NCI-H524 treated with DMSO at 0.1 percent for 48 hours (cell line): Measurements from ENCODE around the gene PRR15.
"Not testable (repeated sequence)": the region's sequence is repeated elsewhere in the genome, so short reads cannot be mapped to it uniquely, and the experiment has no call there.

ENCODE experiments used
- DNase-seq: peaks from one replicate; lab custom pipeline; 2025; lab: John Stamatoyannopoulos, UW

The PRR15 gene, protein sequence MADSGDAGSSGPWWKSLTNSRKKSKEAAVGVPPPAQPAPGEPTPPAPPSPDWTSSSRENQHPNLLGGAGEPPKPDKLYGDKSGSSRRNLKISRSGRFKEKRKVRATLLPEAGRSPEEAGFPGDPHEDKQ

DNA sequence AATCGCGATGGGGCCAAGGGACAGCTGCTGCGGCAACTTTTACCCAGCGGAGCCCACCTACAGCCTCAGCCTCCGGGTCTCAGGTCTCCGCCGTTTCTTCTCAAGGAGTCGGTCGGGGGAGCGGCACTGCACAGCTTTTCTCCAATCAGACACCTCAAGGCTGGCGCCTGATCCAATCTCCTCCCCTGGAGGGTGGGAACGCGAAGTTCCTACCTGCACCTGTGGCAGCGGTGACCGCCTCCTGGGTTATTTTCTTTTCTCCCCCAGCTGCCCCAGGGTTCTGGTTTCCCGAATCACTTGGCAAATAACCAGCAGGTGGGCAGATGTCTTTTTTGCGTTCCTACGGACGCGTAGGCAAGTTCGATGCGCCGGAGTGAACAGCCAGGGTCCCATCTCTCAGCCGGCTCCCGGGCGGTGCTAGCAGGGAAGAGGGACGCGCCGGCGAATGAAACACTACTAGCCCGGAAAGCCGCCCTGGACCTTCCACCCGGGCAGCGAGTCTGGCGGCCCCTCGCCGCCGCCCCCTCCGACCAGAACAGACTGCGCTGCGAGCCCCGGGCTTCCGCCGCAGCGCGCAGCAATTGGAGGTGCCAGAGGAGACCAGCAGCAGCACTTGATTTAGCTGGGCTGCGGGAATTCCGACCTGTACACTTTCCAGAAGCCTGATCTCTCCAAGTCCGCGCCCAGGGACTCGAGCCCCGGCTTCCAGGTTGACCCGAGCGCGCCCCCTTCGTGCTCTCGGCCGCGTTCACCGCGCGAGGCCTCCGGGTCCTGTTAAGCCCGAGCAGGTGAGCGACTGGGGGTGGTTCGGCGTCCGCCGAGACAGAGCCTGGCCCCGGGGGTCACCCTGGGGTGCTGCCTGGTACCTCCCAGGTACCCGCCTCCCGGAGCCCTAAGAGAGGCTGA lies at the start of gene PRR15:
TSS of gene PRR15 (plus strand) at position 246 of the 906 bp plus-strand sequence. CDS start 2,495 bp downstream, outside the sequence.
- DNase-seq, result no peak

DNA sequence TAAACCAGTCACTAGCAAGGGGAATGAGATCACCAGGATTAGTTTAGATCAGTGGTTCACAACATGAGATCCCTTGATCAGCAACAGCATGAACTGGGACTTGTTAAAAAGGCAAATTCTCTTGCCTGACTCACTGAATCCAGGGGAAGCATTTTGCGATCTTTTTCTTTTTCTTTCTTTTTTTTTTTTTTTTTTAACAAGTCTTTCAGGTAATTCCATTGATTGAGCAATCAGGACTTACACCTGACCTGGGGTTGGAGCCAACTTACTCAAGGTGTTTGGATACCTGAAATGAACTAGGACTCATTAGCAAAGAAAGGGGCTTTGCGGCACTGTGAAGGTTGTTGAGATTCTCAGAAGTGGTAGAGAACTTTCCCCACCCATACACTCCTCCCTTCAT lies 47.1 kb upstream of the PRR15 start:
- no peak for DNase-seq

DNA sequence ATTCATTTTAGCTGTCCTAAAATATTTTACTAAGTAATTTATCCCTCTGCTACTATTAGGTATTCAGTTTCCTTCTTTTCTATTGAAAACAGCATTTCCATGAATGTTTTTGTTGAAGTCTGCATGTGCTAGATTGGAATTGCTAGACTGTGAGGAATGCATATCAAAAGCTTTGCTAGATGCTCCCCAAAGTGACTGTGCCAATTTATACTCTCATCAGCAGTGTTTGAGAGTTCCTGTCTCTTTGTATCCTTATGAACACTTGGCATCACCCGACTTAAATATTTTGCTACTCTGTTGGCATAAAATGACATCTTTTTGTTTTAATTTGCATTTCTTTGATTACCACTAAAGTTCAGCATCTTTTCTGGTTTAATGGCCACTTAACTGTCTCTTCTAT lies 45.0 kb upstream of the PRR15 start:
- DNase-seq, result no peak

DNA sequence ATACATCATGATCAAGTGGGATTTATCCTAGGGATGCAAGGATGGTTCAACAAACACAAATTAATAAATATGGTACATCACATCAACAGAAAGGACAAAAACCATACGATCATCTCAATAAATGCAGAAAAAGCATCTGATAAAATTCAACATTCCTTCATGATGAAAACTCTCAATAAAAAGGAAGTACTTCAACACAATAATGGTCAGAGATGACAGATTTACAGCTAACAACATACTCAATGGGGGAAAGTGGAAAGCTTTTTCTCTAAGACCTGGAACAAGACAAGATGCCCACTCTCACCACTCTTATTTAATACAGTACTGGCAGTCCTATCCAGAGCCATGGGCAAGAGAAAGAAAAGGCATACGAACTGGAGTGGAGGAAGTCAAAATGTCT lies 39.9 kb upstream of the PRR15 start:
- no peak for DNase-seq

DNA sequence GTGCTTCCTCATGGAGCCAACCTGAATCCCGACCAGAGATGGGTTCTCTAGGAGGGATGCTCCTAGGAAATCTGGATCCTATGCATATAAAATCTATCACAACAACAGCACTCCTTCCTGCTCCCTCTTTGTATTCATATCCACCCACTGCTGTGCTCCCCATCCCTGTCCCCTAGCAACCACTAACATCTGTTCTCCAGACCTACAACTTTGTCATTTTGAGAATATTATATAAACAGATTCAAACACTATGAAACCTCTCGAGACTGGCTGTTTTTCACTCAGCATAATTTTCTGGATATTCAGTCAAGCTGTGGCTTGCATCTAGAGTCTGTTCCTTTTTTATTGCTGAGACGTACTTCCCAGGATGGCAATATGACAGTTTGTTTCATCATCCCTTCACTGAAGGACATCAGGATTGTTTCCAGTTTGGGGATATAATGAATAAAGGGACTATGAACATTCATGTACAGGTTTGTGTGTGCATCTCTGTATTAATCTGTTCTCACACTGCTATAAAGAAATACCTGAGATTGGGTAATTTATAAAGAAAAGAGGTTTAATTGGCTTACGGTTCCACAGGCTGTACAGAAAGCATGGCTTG lies 36.0 kb upstream of the PRR15 start:
- no peak for DNase-seq

DNA sequence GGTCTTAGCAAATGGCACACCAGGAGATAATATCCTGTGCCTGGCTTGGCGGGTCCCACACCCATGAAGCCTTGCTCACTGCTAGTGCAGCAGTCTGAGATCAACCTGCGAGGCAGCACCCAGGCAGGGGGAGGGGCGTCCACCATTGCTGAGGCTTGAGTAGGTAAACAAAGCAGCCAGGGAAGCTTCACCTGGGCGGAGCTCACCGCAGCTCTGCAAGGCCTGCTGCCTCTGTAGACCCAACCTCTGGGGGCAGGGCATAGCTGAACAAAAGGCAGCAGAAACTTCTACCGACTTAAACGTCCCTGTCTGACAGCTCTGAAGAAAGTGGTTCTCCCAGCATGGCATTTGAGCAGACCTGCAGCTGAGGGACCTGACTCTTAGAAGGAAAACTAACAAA lies 35.1 kb upstream of the PRR15 start:
- not testable (repeated sequence) for DNase-seq

DNA sequence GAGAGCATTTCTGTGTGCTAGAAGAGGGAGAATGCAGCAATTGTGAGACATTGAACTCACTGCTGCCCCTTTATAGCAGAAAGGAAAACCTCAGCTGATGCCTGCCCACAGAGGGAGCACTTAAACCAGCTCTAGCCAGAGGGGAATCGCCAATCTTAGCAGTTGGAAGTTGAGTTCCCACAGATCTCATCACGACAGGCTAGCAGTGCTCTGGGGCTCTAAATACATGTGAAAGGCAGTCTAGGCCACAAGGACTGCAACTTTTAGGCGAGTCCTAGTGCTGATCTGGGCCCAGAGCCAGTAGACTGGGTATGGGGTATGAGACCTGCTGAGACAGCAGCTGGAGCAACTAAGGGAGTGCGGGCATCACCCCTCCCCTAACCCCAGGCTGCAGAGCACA lies 25.2 kb upstream of the PRR15 start:
- DNase-seq, result no peak

DNA sequence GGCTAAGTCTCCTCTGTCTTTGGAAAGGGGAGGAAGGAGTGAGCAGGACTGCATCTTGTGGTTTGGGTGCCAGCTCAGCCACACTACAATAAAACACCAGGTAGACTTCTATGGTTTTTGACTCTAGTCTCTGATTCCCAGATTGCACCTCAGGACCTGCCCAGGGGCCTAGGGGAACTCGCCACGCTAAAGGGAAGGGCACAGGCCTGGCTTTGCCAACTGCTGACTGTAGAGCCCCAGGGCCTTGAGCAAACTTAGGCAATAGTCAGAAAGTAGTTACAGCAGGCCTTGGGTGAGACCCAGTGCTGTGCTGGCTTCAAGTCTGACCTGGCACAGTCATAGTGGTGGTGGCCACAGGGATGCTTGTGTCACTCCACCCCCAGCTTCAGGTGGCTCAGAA lies 24.2 kb upstream of the PRR15 start:
- DNase-seq, result no peak

DNA sequence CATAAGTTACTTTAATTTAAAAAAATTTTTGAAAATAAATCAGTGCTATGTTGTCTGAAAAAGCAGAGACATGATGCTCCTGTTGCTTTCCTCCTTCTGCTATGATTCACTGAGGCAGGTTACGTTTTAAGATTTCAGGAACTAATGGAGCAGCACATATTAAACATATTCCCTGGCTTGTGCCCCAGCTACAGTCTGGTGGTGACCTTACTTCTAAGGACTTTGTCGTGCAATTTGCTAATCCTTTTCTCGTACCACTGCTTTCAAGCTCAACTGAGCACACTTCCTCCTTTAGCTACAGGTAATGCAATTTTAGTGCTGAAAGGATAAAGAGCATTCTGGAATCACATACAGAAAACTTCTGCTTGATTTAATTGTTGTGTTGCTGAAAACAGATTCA lies 16.2 kb upstream of the PRR15 start:
- no peak for DNase-seq

DNA sequence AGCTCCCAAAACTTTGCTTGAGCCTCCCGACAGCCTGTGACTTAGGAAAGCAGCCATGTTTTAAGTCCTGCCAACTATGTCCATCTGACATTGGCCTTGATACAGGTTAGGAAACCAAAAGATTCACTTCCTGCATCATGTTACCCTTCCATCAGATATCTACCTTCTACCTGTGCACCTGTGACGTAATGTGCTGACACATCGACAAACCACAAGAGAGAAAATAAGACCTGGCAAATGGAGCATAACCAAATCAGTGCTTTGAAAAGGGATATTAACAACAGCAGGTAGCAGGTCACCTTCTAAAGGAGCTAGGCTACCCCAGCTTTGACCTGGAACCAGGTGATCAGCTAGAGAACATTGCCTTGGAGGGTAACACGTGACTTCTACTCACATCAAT lies 14.8 kb upstream of the PRR15 start:
- DNase-seq, result no peak

DNA sequence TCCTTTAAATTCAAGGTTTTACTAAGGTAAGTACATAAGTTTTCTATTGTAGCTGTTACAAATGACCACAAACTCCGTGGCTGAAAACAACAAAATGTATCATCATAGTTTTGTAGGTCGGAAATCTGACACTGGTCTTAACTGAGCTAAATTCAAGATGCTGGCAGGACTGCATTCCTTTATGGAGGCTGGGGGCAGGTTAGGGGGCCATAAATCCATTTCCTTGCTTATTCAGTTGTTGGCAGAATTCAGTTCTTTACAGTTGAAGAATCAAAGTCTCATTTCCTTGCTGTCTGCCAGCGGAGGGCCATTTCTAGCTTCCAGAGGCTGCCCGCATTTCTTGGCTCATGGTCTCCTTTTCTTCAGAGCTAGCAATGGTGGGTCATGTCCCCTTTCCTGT lies 11.2 kb upstream of the PRR15 start:
- DNase-seq, result no peak

DNA sequence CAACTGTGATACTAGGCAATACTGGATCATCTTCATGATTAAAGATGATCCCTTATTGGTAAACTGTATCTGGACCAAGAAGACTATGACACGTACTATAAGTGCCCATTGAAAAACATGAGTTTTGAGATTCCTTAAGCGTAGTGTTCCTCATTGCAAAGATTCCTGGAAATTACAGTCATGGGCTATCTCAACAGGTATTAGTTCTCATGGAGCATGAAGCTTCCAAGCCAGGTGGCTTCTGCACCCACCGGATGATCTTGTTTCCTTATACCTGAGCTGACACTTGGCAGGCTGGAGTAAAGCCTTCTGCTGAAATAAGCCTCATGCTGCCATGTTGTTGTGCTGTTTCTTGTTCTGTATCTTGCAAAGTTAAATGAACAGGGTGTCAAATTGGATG lies 8.6 kb upstream of the PRR15 start:
- no peak for DNase-seq

DNA sequence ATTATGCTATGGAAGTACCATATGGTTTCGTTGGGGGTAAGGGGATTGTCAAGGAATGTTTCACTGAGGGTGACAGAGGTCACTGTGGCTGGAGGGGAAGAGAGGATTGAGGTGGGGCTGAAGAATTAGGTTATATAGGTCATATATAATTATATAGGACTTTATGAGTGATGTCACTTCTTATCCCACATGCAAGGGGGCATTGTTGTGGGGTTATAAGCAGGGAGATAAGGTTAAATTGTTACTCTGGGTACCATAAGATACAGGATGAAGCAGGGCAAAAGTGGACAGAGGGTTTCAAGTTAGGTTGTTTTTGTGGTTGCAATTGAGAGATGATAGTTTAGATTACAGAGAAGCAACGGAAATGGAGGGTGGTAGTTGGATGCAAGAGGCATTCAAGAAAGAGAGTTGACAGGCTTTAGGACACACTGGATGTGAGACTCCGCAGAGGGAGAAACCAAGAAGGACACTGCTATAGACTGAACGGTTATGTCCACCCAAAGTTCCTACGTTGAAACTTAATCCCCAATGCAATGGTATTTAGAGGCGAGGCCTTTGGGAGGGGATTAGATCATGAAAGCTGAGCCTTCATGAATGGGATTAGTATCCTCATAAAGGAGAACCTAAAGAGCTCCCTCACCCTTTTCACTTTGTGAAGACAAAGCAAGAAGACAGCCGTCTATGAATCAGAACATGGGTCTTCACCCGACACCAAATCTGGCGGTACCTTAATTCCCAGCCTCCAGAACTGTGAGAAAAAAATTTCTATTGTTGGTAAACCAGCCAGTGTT lies 7.0 kb upstream of the PRR15 start:
- no peak for DNase-seq

DNA sequence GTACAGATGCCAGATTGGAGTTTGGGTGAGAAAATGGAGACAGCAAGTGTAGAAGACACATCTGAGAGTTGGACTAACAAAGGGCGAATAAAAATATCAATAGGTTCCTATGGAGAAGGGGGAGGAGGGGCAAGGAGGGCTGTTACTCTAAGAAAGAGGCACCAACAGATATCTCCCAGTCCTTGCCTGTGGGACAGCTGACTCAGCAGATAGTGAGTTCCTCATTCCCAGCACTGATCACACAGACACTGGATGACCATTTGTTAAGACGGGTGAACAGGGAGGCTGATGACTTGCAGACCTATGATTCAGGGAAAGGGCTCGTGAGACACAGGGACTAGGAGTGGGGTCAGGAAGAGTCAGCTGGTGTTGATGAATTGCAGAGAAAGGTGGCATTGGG lies 5.7 kb upstream of the PRR15 start:
- DNase-seq, result no peak

DNA sequence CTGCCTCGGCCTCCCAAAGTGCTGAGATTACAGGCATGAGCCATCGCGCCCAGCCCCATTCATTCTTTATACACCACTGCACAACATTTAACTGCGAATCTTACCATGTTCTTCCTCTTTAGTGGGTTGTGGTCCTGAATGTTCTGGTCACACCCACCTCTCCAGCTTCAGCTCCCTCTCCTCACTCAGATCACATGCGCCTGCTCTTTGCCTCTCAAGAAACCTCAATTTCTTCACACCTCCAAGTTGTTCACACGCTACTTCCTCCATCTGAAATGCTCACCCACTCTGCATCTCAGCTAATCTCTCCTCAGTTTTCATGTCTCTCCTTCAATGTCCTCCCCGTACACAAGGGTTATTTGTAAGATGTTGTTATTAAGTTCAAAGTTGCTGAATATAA lies 2.4 kb upstream of the PRR15 start:
- no peak for DNase-seq

DNA sequence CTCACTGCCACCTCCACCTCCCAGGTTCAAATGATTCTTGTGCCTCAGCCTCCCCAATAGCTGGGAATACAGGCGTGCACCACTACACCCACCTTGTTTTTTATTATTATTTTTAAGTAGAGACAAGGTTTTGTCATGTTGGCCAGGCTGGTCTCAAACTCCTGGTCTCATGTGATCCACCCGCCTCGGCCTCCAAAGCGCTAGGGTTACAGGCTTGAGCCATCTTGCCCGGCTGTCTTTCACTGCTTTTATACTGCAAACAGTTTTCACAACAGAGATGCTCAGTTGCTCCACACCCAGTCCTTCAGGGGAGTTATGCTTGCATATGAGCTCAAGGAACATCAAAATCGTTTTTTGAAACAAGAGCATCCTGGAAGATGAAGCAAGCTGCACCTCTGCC lies 1.3 kb upstream of the PRR15 start:
- DNase-seq, result no peak

DNA sequence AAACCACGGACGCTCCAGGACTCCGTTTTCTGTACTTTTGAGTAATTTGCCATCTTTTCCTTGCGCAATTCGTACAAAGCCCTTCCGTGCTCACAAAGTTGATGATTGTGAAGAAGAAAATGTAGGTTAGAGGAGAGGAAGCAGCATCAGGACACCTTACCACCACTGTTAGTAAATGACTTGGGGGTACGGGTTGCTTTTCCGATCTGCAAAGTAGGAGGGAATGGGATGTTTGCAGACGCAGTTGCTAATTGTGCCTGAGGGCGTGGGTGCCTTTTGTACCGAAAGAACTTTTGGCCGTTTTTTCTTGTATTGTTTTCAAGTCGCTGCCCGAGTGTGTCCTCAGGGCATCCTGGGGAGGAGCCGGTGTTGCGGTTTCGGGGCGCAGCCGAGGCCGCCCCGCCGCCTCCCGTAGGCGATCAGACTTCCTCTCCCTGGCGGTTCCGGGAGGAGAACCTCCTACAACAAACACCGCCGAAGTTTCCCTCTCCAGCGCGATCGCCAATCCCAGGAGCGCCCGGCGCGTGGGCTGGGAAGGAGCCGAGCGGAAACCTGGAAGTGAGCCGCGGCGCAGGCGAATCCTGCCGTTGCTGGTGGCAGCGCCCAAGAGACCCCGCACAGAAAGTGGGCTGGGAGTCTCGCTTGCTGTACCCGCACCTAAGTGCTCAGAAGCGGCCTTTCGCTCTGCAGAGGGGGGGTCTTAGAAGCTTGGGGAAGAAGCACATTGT lies 1.0 kb downstream of the PRR15 start:
- no peak for DNase-seq

DNA sequence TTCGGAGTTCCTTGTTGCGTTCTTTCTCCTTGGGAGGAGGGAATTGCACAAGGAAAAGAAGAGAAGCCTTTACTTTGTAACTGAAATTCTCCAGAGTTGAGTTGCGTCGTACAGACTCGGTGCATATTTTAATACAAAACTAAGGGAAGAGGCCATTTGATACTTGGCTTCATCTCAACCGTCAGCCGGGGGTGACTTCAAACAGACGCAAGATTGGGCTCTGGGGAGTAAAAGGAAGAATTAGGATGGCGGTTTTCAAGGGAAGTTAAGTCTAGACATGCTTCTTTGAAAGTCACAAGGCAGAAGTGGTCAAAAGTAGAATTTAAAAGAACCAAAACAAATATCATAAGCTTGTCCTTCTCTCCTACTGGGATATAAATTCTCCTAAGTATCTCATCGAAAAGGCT lies 1.6 kb downstream of the PRR15 start:
- DNase-seq, result no peak

DNA sequence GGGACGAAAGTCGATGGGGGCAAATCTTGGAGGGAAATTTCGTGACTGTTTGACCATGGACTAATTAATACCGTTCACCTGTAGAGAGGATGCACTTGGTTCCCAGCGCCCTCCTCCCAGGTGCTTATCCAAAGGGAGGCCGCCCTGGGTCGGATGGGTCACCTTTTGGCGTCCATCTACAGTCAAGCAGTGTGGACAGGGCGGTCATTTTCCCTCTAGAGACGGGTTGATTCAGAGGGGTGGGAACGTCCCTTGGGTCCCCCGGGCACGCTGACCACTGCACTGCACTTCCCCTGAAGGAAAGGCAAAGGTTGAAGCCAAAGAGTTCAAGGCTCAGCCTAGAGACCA lies 2.0 kb downstream of the PRR15 start:
- DNase-seq, result no peak

DNA sequence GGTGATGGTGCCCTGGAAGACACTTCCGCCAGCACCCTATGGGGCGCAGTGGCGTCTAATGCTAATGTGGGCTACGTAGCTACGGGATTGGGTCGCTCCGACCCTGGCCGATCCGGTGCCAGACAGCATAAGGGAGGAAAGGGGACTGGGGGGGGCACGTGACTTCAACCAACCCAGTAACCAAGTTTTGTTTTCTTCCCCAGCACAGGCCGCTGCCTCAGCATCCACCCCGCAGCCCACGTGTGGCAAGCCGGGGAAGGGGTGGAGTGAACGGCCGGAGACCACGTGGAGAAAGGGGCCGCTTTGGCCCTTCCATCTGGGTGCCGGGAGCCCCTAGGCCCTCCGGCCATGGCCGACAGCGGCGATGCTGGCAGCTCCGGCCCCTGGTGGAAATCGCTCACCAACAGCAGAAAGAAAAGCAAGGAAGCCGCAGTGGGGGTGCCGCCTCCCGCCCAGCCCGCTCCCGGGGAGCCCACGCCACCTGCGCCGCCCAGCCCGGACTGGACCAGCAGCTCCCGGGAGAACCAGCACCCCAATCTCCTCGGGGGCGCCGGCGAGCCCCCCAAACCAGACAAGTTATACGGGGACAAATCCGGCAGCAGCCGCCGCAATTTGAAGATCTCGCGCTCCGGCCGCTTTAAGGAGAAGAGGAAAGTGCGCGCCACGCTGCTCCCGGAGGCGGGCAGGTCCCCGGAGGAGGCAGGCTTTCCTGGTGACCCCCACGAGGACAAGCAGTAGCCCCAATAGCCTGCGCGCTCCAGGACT lies 2.5 kb downstream of the PRR15 start:
- no peak for DNase-seq

DNA sequence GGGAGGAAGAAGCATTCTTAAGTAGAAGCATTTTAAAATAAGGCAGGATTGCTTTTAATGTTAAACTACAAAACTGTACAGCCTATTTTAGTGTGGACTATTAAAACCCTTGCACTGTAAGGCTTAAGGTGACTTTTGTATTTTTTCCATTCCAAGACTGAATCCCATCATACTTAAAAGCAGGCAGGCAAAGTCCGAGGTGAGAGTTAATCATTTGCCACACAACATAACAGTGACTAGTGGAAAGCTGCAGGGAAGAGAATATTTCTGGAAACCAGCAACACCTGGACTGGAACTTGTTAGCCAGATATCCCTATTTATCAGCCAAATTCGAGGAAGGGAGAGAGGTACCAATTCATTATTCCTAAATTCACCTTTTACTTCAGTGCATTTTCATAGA lies 3.5 kb downstream of the PRR15 start:
- no peak for DNase-seq
